ENCODE results near the gene C12orf75. TPM values are rescaled to one million over a fixed set of nuclear protein-coding genes. Genes with fewer than 3 reads are reported as not detected.

The C12orf75 gene
- total RNA-seq, 1 donor from 2014 or later: 169 TPM

- Mint-ChIP-seq H3K4me1 (ENCODE audit: unreplicated experiment) (peaks cover 84% of the 10 kb centered on the region), H3K27me3 (ENCODE audit: unreplicated experiment) (no peaks in the 10 kb centered on the region), H3K4me3 (ENCODE audit: unreplicated experiment) (peak overlapping the region; percentile 47), H3K27ac (ENCODE audit: unreplicated experiment) (peak overlapping the region; percentile 61), H3K9me3 (ENCODE audit: unreplicated experiment) (peaks cover 4% of the 10 kb centered on the region), H3K36me3 (ENCODE audit: unreplicated experiment) (peaks cover 5% of the 10 kb centered on the region)
- DNase-seq (ENCODE audit: extremely low spot score, unreplicated experiment): no peak
- TF ChIP-seq CTCF (IDR thresholded peaks at IDR 0.05): no peak
These were observed 4.1 kb downstream of the C12orf75 start for GRCh38 chr12:105334582-105334981.

GRCh38 chr12:105335856-105336255, 5.4 kb downstream of the C12orf75 start:
- TF ChIP-seq CTCF (IDR thresholded peaks at IDR 0.05): no peak
- H3K9me3 Mint-ChIP-seq (ENCODE audit: unreplicated experiment): peaks cover 11% of the 10 kb centered on the region
- no peaks in the 10 kb centered on the region for H3K27me3 Mint-ChIP-seq (ENCODE audit: unreplicated experiment)
- peaks cover 10% of the 10 kb centered on the region for H3K36me3 Mint-ChIP-seq (ENCODE audit: unreplicated experiment)
- H3K4me3 Mint-ChIP-seq (ENCODE audit: unreplicated experiment): no peak overlapping the region
- peaks cover 92% of the 10 kb centered on the region for H3K4me1 Mint-ChIP-seq (ENCODE audit: unreplicated experiment)
- no peak for DNase-seq (ENCODE audit: extremely low spot score, unreplicated experiment)
- peak overlapping the region; percentile 61 for H3K27ac Mint-ChIP-seq (ENCODE audit: unreplicated experiment)

- Mint-ChIP-seq H3K27ac (ENCODE audit: unreplicated experiment) (peak overlapping the region; percentile 61), H3K4me1 (ENCODE audit: unreplicated experiment) (peaks cover 95% of the 10 kb centered on the region), H3K36me3 (ENCODE audit: unreplicated experiment) (peaks cover 16% of the 10 kb centered on the region), H3K27me3 (ENCODE audit: unreplicated experiment) (no peaks in the 10 kb centered on the region), H3K4me3 (ENCODE audit: unreplicated experiment) (no peak overlapping the region), H3K9me3 (ENCODE audit: unreplicated experiment) (peaks cover 13% of the 10 kb centered on the region)
- no peak for TF ChIP-seq CTCF (IDR thresholded peaks at IDR 0.05)
- no peak for DNase-seq (ENCODE audit: extremely low spot score, unreplicated experiment)
These were observed 5.9 kb downstream of the C12orf75 start for GRCh38 chr12:105336411-105336810.

GRCh38 chr12:105337391-105337790, 6.9 kb downstream of the C12orf75 start:
- TF ChIP-seq CTCF (IDR thresholded peaks at IDR 0.05): no peak
- no peaks in the 10 kb centered on the region for H3K27me3 Mint-ChIP-seq (ENCODE audit: unreplicated experiment)
- H3K9me3 Mint-ChIP-seq (ENCODE audit: unreplicated experiment): peaks cover 18% of the 10 kb centered on the region
- H3K4me3 Mint-ChIP-seq (ENCODE audit: unreplicated experiment): no peak overlapping the region
- no peak for DNase-seq (ENCODE audit: extremely low spot score, unreplicated experiment)
- H3K36me3 Mint-ChIP-seq (ENCODE audit: unreplicated experiment): peaks cover 19% of the 10 kb centered on the region
- H3K4me1 Mint-ChIP-seq (ENCODE audit: unreplicated experiment): peaks cover 95% of the 10 kb centered on the region
- H3K27ac Mint-ChIP-seq (ENCODE audit: unreplicated experiment): peak overlapping the region; percentile 61

- H3K36me3 Mint-ChIP-seq (ENCODE audit: unreplicated experiment): peaks cover 17% of the 10 kb centered on the region
- no peak for TF ChIP-seq CTCF (IDR thresholded peaks at IDR 0.05)
These were observed 8.5 kb downstream of the C12orf75 start for GRCh38 chr12:105338966-105339365.

More at GRCh38 chr12:105338966-105339365, 8.5 kb downstream of the C12orf75 start:
- Mint-ChIP-seq H3K27me3 (ENCODE audit: unreplicated experiment) (no peaks in the 10 kb centered on the region), H3K9me3 (ENCODE audit: unreplicated experiment) (peaks cover 18% of the 10 kb centered on the region), H3K27ac (ENCODE audit: unreplicated experiment) (peak overlapping the region; percentile 91), H3K4me1 (ENCODE audit: unreplicated experiment) (peaks cover 97% of the 10 kb centered on the region), H3K4me3 (ENCODE audit: unreplicated experiment) (no peak overlapping the region)
- DNase-seq (ENCODE audit: extremely low spot score, unreplicated experiment): no peak

All from osteocyte (in vitro differentiated cells).